Stimulated activated CD4-positive, alpha-beta T cell treated with anti-CD3 and anti-CD28 coated beads, Interleukin-2, amount 100 ng/mL, for 24 hours (primary cell): ENCODE measurements around the gene TPK1.
"Not testable (repeated sequence)": the region's sequence is repeated elsewhere in the genome, so short reads cannot be mapped to it uniquely, and the experiment has no call there.

ENCODE experiments used
- DNase-seq, 2 donors: peaks; one replicate each; pipeline ENCODE4 v3.0.0-alpha.2; 2020

The TPK1 gene

GRCh38 chr7:144776447-144776846 lies 59.4 kb downstream of the TPK1 start:
- no peak for DNase-seq

GRCh38 chr7:144775749-144776148 lies 60.1 kb downstream of the TPK1 start:
- no peak for DNase-seq

GRCh38 chr7:144771927-144772326 lies 63.9 kb downstream of the TPK1 start:
- no peak for DNase-seq

- no peak for DNase-seq
Observed at GRCh38 chr7:144771174-144771573, 64.7 kb downstream of the TPK1 start.

GRCh38 chr7:144769352-144769751 lies 66.5 kb downstream of the TPK1 start:
- no peak for DNase-seq

- no peak for DNase-seq
Observed at GRCh38 chr7:144768633-144769032, 67.2 kb downstream of the TPK1 start.

GRCh38 chr7:144763291-144763690 lies 72.6 kb downstream of the TPK1 start:
- no peak for DNase-seq

- no peak for DNase-seq
Observed at GRCh38 chr7:144762853-144763252, 73.0 kb downstream of the TPK1 start.

GRCh38 chr7:144761493-144761892 lies 74.4 kb downstream of the TPK1 start:
- DNase-seq, result no peak

GRCh38 chr7:144759653-144760052 lies 76.2 kb downstream of the TPK1 start:
- DNase-seq, result no peak

- no peak for DNase-seq
Observed at GRCh38 chr7:144747936-144748335, 87.9 kb downstream of the TPK1 start.

GRCh38 chr7:144738708-144739314 lies 97.0 kb downstream of the TPK1 start:
- DNase-seq, result no peak

GRCh38 chr7:144738146-144738545 lies 97.7 kb downstream of the TPK1 start:
- no peak for DNase-seq

GRCh38 chr7:144736880-144737493 lies 98.9 kb downstream of the TPK1 start:
- DNase-seq, result no peak

- no peak for DNase-seq
Observed at GRCh38 chr7:144735505-144736276, 100.2 kb downstream of the TPK1 start.

- no peak for DNase-seq
Observed at GRCh38 chr7:144731661-144732351, 104.0 kb downstream of the TPK1 start.

GRCh38 chr7:144730224-144730623 lies 105.6 kb downstream of the TPK1 start:
- DNase-seq, result no peak

- no peak for DNase-seq
Observed at GRCh38 chr7:144729226-144729625, 106.6 kb downstream of the TPK1 start.

- DNase-seq, result no peak
Observed at GRCh38 chr7:144728551-144728950, 107.3 kb downstream of the TPK1 start.

GRCh38 chr7:144726840-144727239 lies 109.0 kb downstream of the TPK1 start:
- DNase-seq, result not testable (repeated sequence)

GRCh38 chr7:144725070-144725469 lies 110.8 kb downstream of the TPK1 start:
- no peak for DNase-seq

- no peak for DNase-seq
Observed at GRCh38 chr7:144723301-144723700, 112.6 kb downstream of the TPK1 start.

GRCh38 chr7:144720710-144721109 lies 115.1 kb downstream of the TPK1 start:
- no peak for DNase-seq

GRCh38 chr7:144720149-144720548 lies 115.7 kb downstream of the TPK1 start:
- no peak for DNase-seq
